GM19372 (cell line): ENCODE measurements around the gene ITPR1.

ENCODE experiments used
- ATAC-seq: cut with Tn5 transposase; IDR thresholded peaks from one replicate; pipeline ENCODE4 v1.9.1; 2021; ENCODE audit warnings: mild to moderate bottlenecking, low read depth, moderate library complexity; ENCODE audit not compliant: unreplicated experiment

ITPR1 gene

DNA sequence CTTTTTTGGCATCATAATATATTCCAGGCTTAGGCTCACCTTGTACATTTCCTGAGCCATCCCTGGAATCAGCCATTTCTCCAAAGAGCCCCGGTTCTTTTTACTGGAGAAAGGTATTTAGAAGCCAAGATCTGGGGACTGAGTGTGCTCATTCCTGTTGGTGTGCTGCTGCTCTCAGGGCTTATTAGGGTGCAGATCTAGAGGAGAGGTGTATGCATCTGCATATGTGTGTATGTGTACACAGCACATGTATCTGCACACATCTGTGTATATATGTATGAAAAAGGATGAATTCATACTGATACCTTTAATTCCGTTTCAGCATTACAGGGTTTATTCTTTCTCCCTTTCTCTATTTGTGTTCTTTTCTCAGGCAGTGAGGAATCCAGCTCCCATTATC lies 324.0 kb downstream of the ITPR1 start:
- ATAC-seq, result no peak

DNA sequence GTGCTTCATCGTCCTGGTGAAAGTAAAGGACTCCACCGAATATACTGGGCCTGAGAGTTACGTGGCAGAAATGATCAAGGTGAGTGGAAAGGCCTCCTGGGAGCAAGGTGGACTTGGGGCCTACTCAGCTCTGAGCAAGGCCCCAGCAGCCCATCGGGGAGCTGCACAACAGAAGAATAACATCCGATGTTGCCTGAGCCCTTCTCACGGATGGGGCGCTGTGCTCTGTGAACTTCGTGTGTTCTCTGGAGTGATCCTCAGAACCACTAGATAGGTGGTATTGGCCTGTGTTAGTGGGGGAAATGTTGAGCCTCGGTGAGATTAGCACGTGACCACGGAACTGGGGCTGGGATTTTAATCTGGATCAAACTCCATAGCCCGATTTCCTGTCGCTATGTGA lies 325.0 kb downstream of the ITPR1 start:
- no peak for ATAC-seq

DNA sequence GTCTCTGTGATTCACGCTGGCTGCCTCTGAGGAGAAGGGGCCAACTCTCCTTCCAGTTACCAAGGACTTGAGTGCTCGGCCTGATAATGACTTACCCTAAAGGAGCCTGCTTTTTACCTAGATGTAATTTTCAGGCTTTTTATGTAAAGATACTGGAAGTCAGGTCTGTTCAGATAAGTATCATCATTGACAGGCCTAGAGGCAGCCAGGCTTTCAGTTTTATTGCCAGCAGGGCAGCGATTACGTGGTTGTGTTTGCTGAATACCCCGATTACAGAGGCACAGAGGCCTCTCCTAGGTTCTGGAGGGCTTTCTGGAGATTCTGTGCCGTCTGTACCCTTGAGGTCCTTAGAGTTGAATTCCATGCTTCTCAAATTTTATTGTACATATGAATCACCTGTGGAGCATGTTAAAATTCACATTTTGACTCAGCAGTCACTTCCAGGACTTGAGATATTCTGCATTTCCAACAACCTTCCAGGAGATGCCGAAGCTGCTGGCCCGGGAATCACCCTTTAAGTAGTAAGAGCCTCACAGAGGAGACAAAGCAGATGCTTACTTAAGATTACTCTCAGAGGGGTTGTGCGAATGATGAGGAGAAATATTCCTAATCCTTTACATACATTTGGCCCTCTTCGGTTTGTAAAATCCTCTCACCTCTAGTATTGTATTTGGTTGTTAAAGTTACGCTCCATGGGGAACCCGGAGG lies 326.0 kb downstream of the ITPR1 start:
- no peak for ATAC-seq

DNA sequence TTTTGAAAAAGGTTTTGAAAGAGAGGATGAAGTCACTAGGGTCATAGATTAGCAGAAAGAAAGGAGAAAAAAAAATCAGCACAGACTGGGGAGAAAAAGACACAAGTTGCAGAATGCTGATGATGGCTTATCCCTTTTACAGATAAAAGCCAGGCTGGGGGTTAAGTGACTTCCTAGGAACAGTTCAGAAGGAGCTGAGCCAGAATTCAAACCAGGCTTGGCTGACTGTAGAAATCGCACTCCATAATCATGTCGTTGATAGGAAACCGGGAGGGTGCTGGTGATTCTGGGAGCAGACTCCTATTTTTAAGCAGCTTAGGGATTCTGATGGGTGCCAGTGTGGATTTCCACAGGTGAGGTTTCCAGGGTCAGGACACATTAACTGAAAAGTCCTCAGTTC lies 326.6 kb downstream of the ITPR1 start:
- no peak for ATAC-seq

GRCh38 chr3:4820296-4821121 lies 327.4 kb downstream of the ITPR1 start:
- ATAC-seq, result no peak

- ATAC-seq, result no peak
These were observed 328.2 kb downstream of the ITPR1 start for GRCh38 chr3:4821338-4821737.

- ATAC-seq, result peak; percentile 52
These were observed 328.8 kb downstream of the ITPR1 start for GRCh38 chr3:4821975-4822374.

DNA sequence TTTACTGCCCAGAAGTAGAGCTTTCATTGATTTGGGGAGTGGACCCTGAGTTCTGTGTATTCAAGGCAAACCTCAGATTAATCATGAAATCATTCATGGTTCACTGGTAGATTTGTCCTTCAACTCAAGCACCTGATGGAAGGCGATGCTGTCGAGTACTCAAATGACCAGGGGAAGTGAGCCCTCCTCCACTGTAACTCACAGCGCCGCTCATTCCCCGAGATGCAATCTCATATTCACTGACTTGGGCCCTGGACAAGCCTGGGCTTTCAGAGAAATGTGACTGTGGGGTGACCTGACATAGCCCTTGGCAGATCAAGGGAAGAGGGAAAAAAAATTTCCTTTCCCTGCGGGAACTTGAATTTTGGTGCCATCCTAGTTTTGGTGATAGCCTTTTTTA lies 329.4 kb downstream of the ITPR1 start:
- no peak for ATAC-seq

- no peak for ATAC-seq
These were observed 330.2 kb downstream of the ITPR1 start for GRCh38 chr3:4823385-4823784.

GRCh38 chr3:4823986-4824925 lies 331.1 kb downstream of the ITPR1 start:
- no peak for ATAC-seq

DNA sequence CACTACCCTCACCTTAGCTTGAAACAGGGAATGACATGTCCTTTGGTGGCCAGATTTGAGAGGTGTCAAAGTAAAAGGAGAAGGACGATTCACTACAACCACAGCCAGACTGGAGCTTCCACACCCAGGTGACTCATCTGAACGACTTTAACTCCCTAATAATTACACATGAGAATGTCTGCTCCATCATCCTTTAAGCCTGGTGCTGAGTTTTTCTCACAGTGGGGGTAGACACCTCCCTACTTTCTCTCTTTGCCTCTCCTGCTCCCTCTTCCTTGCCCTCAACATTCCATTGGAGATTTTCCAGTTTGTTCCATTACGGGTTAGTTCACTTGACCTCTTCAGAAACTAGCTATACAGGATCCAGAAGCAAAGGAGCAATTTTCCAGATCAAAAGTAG lies 331.8 kb downstream of the ITPR1 start:
- ATAC-seq, result no peak

DNA sequence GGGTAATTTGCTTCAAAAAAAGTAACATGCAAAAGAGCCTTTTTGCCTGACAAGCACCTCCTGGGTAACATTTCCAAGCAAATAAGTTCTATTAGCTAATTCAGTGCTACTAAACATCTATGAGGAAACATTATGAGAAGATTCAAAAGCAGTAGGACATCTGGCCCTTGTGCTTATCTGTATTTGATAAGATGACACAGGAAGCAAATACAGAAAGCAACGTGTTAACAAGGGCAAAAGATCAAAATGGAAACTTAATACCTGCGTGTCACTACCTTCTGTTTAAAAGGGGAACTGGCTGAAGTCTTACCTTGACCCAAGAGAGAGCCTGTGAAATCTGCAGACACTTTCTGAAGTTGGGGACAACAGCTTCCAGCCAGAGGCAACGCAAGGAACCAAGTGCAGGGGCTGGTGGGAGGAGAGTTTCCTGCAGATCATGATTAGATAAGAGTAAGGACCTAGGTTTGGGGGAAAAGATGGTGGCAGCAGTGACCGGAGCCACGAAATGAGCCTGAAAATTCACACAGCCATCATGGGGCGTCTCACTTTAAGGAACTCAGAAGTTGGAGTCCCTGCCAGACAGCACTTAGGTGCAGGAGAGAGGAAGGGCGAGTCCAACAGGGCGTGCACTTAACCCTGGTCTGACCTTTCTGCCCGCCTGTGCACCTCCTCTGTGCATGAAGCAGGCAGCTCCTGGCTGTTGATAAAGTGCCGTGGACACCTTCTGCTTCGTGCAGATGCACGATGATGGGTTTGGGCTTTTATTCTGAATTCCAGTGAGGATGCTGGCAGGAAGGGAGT lies 332.5 kb downstream of the ITPR1 start:
- ATAC-seq, result no peak

DNA sequence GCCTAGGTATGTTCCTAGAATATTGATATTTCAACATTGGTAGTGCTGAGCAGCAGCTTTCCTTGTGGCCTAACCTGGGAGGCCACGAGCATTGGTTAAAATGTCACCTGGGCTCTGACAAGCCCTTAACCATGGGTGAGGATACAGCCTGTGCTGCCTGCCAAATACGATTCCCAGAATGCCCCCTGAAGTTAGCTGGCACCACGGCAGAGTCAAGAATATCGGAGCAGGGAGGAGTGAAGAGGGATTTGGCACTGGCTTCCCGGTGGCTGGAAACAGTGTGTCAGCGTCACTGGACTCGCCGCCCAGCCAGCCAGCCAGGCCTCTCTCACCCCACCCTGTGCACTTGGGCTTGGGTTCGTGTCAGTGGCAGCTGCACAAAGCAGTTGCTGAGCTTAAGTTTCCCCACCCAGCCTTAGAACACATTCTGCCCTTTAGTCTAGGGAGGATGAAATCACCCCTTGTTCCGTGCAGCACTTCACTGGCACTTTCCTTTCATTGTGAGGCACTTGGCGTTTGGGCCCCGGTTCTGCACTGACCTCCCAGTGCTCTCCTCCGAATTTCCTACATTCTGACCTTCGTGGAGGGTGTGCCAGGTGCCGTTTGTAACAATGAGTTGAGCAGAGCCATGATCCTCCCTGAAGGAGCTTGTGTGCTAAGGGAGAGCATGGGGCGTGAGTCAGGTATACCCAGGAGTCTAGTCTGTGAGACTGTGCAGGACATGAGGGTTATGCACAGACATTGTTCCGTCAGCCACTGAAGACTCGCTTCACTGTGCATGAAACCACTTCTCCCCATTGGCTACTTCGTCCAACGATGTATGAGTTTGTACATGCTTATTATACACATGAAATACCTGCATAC lies 333.3 kb downstream of the ITPR1 start:
- no peak for ATAC-seq

- ATAC-seq, result no peak
These were observed 334.6 kb downstream of the ITPR1 start for GRCh38 chr3:4827767-4828166.

- ATAC-seq, result no peak
These were observed 335.3 kb downstream of the ITPR1 start for GRCh38 chr3:4828279-4829030.

GRCh38 chr3:4829031-4829394 lies 335.9 kb downstream of the ITPR1 start:
- peak; percentile 28 for ATAC-seq

DNA sequence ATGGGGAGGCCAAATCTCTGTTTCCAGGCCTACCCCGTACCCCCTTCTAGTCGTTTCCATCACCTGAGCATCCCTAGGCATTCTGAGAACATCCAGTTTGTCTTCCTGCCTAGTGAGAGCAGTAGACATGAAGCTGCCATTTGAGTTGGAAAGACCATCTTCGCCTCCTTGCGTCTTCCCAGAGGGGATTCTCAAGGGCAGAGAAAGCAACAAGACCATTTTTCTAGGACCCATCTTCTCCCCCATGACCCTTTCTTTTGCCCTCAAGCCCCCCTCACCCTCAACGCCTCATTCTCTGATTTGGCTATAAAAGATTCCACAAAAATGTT lies 337.4 kb downstream of the ITPR1 start:
- no peak for ATAC-seq

DNA sequence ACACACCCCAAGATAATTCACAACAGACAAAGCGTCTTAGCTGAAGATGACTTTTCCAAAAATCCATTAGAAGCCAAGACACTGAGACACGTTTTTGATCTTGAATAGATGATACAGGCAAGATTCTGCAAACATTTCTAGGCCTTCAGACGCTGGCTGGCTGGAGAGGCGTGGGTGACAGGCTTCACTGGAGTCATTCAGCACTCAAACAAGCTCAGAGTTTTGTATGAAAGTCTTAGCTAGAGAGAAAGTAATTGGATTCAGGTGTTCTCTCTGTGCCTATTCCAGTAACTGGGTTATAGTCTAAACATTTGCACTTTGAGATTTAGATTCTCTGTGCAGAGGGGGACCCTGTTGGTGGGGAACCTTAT lies 338.4 kb downstream of the ITPR1 start:
- peak; percentile 17 for ATAC-seq

GRCh38 chr3:4833471-4833870 lies 340.3 kb downstream of the ITPR1 start:
- ATAC-seq, result no peak
